ENCODE results near the gene SCARB1. TPM values are rescaled to one million over a fixed set of nuclear protein-coding genes. Genes with fewer than 3 reads are reported as not detected.

The SCARB1 gene
- total RNA-seq, 1 experiment from 2014 or later: 68.3 TPM

GRCh38 chr12:124878795-124879516 is 15.3 kb upstream of the SCARB1 start:
- H3K27ac Mint-ChIP-seq: no peak overlapping the region
- ChIA-PET POLR2A (no interaction called here), CTCF (no interaction called here)
- 0 out of 2 replicates have a peak, but pooled peaks have one; percentile 37 for TF ChIP-seq GTF2I (CRISPR knock-in tag; conservative IDR thresholded peaks at IDR 0.05)
- TF ChIP-seq ZNF121 (CRISPR knock-in tag; IDR thresholded peaks at IDR 0.05): 0 out of 2 replicates have a peak, but pooled peaks have one; percentile 10
- no peak for TF ChIP-seq ZNF232 (CRISPR knock-in tag; IDR thresholded peaks at IDR 0.05)
- TF ChIP-seq MAX (CRISPR knock-in tag; IDR thresholded peaks at IDR 0.05): no peak
- no peak for TF ChIP-seq ZNF423 (CRISPR knock-in tag; IDR thresholded peaks at IDR 0.05)
- TF ChIP-seq IRF1 (CRISPR knock-in tag; IDR thresholded peaks at IDR 0.05): no peak
- TF ChIP-seq E2F5 (CRISPR knock-in tag; IDR thresholded peaks at IDR 0.05): no peak
- TF ChIP-seq ETV6 (CRISPR knock-in tag; IDR thresholded peaks at IDR 0.05): no peak
- TF ChIP-seq JAZF1 (CRISPR knock-in tag; IDR thresholded peaks at IDR 0.05): no peak
- TF ChIP-seq ELF4 (CRISPR knock-in tag; IDR thresholded peaks at IDR 0.05; ENCODE audit: low read depth): no peak
- no peak for TF ChIP-seq CDX4 (CRISPR knock-in tag; IDR thresholded peaks at IDR 0.05; ENCODE audit: borderline replicate concordance)
- TF ChIP-seq ZNF281 (CRISPR knock-in tag; IDR thresholded peaks at IDR 0.05): no peak
- TF ChIP-seq ERG (CRISPR knock-in tag; IDR thresholded peaks at IDR 0.05): no peak
- DNase-seq (ENCODE audit: low spot score) (no peak), ATAC-seq (no peak)
- no peaks in the 10 kb centered on the region for H3K9me3 Mint-ChIP-seq
- H3K4me3 Mint-ChIP-seq: no peak overlapping the region
- H3K4me1 Mint-ChIP-seq: peaks cover 15% of the 10 kb centered on the region
- no peaks in the 10 kb centered on the region for H3K36me3 Mint-ChIP-seq
- H3K27me3 Mint-ChIP-seq (ENCODE audit: low read depth): no peaks in the 10 kb centered on the region; the same call in 1 of the 2 replicates

GRCh38 chr12:124877423-124877822 is 13.8 kb upstream of the SCARB1 start:
- H3K36me3 Mint-ChIP-seq: no peaks in the 10 kb centered on the region
- CTCF ChIA-PET: no interaction called here

More at GRCh38 chr12:124877423-124877822, 13.8 kb upstream of the SCARB1 start:
- no peak for DNase-seq (ENCODE audit: low spot score)
- H3K27ac Mint-ChIP-seq: no peak overlapping the region
- no peaks in the 10 kb centered on the region for H3K9me3 Mint-ChIP-seq
- no peak overlapping the region for H3K4me3 Mint-ChIP-seq
- H3K4me1 Mint-ChIP-seq: peaks cover 4% of the 10 kb centered on the region; the same call in 1 of the 2 replicates
- no peak for ATAC-seq
- TF ChIP-seq USF1 (CRISPR knock-in tag; IDR thresholded peaks at IDR 0.05) (0 out of 2 replicates have a peak, but pooled peaks have one; percentile 29), RORB (CRISPR knock-in tag; IDR thresholded peaks at IDR 0.05) (no peak), NFYB (CRISPR knock-in tag; conservative IDR thresholded peaks at IDR 0.05; ENCODE audit: low read depth) (0 out of 2 replicates have a peak, but pooled peaks have one; percentile 11), PREB (CRISPR knock-in tag; IDR thresholded peaks at IDR 0.05; ENCODE audit: borderline replicate concordance) (no peak), ELF4 (CRISPR knock-in tag; IDR thresholded peaks at IDR 0.05; ENCODE audit: low read depth) (no peak), PRRX2 (CRISPR knock-in tag; IDR thresholded peaks at IDR 0.05) (no peak), ATF6 (CRISPR knock-in tag; IDR thresholded peaks at IDR 0.05) (no peak), ZNF425 (CRISPR knock-in tag; conservative IDR thresholded peaks at IDR 0.05) (no peak)
- POLR2A ChIA-PET: no interaction called here
- H3K27me3 Mint-ChIP-seq (ENCODE audit: low read depth): no peaks in the 10 kb centered on the region; the same call in 1 of the 2 replicates

Measured in WTC11 (cell line).